ENCODE data around the gene MAP6.

Gene MAP6

DNA sequence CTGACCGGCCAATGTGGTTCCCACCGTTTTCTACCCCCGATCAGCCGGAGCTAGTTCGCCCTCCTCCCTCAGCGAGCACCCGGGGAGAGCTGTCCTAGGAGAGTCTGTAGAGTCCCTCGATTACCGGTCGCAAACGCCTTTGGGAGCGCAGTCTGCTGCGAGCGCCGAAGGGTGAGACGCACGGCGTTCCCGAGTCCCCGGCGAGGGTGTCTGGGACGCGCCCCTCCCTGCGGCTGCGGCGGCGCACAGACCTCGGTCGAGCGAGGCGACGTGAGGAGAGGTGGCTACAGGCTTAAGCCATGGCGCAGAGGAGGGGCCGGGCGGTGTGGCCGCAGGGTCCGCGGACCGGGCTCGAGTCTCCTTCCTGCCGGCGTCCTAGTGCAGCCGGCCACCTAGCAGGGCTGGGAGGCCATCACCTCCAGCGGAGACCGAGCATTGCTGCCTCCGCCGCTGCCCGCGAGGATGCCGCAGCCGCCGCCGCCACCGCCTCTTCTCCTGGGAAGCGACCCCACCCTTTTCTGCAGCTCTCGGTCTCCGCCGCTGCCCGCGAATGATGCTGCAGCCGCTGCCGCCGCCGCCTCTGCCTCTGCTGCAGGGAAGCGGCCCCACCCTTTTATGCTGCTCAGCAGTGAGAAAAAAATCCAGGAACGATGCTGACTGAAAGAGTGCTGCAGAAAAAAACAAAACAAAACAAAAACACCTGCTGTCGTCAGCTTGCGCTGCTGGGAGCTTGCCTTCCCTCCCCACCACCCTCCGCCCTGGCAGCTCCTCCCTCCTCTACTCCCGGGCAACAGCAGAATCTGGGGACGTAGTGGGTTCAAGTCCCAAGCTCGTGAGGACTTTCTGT is at the start of gene MAP6:
MAP6 (minus strand) TSS at position 588 of the 847 bp plus-strand sequence. CDS start 669 bp downstream, outside the sequence.
- TF ChIP-seq CTCF (IDR thresholded peaks at IDR 0.05; ENCODE audit: poor library complexity, severe bottlenecking), result no peak
- ATAC-seq (ENCODE audit: low read depth) (peak; percentile 68), DNase-seq (ENCODE audit: low spot score) (no peak)
- no peaks in the 10 kb centered on the region for H3K36me3 ChIP-seq (ENCODE audit: low read depth)
- no peaks in the 10 kb centered on the region for H3K9me3 ChIP-seq (ENCODE audit: severe bottlenecking)
- peaks cover 30% of the 10 kb centered on the region for H3K27me3 ChIP-seq (ENCODE audit: insufficient read depth, poor library complexity, severe bottlenecking)
- no peaks in the 10 kb centered on the region for H3K4me1 ChIP-seq (ENCODE audit: insufficient read depth, poor library complexity, severe bottlenecking)
- peak within 1 kb of the TSS; percentile 31 for H3K4me3 ChIP-seq (ENCODE audit: severe bottlenecking)
- no peak within 1 kb of the TSS for H3K27ac ChIP-seq (ENCODE audit: poor library complexity, severe bottlenecking)

DNA sequence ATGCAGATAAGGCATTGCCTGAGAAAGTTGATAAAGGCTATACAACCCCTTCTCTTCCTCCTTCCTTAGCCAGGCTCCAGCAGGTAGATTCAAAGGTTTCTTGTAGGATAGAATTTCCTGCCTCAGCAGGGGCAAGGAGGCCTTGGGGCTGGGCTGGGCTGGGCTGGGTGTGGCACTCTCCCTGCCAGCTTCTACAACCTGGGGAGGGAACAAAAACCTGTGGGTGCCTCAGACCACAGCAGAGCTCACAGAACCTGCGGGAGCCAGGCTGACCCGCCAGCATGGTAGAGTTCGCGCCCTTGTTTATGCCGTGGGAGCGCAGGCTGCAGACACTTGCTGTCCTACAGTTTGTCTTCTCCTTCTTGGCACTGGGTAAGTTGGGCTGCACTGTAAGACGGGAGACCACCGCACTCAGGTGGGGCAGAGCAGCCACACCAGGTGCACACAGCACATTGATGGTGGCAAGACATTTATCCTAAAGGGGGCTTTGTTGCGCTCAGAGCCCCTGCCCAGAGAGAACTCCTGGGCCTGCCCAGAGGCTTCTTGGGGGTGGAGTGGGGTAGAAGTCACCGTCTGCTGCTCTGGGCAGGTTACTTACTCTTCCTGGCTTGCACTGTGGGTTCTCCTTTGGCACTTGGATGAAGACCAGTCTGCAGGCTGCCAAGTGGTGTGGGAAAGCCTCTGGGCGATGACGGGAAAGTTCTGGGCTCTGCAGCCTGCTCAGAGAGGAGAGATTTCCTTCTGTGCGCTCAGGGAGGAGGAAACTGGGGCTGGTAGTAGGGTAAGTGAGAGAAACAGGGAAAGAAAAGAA is 49.0 kb upstream of the MAP6 start, which contains the start of gene MOGAT2:
MOGAT2 (plus strand) TSS at position 231 of the 811 bp plus-strand sequence; CDS start at position 282, 51 bp downstream.
- Histone ChIP-seq H3K4me1 (ENCODE audit: insufficient read depth, poor library complexity, severe bottlenecking) (no peaks in the 10 kb centered on the region), H3K27me3 (ENCODE audit: insufficient read depth, poor library complexity, severe bottlenecking) (no peaks in the 10 kb centered on the region), H3K9me3 (ENCODE audit: severe bottlenecking) (no peaks in the 10 kb centered on the region), H3K36me3 (ENCODE audit: low read depth) (no peaks in the 10 kb centered on the region), H3K4me3 (ENCODE audit: severe bottlenecking) (no peak within 1 kb of the TSS), H3K27ac (ENCODE audit: poor library complexity, severe bottlenecking) (no peak within 1 kb of the TSS)
- DNase-seq (ENCODE audit: low spot score) (no peak), ATAC-seq (ENCODE audit: low read depth) (no peak)
- no peak for TF ChIP-seq CTCF (IDR thresholded peaks at IDR 0.05; ENCODE audit: poor library complexity, severe bottlenecking)

- Histone ChIP-seq H3K27ac (ENCODE audit: poor library complexity, severe bottlenecking) (no peak overlapping the region), H3K9me3 (ENCODE audit: severe bottlenecking) (no peaks in the 10 kb centered on the region), H3K27me3 (ENCODE audit: insufficient read depth, poor library complexity, severe bottlenecking) (no peaks in the 10 kb centered on the region), H3K4me3 (ENCODE audit: severe bottlenecking) (no peak overlapping the region), H3K4me1 (ENCODE audit: insufficient read depth, poor library complexity, severe bottlenecking) (no peaks in the 10 kb centered on the region), H3K36me3 (ENCODE audit: low read depth) (no peaks in the 10 kb centered on the region)
- DNase-seq (ENCODE audit: low spot score), result no peak
- ATAC-seq (ENCODE audit: low read depth), result no peak
- TF ChIP-seq CTCF (IDR thresholded peaks at IDR 0.05; ENCODE audit: poor library complexity, severe bottlenecking), result no peak
Observed at GRCh38 chr11:75716659-75717058, 47.8 kb upstream of the MAP6 start.

DNA sequence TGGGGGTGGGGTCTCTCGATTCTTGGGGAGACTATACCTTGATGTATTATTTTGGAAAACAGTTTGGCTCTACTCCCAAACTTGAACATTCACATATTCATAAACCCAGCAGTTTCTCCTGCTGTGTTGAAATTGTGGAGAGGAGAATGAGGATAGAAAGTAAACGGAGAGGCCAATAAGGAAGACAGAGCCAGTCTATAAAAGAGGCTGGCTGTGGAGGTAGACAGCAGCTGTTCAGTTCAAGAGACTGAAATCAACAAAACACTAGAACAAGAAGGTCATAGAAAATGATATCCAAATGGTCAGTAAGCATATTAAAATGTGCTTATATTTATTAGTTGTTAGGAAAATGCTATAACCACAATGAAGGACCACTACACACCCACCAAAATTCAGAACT is 46.9 kb upstream of the MAP6 start:
- H3K4me1 ChIP-seq (ENCODE audit: insufficient read depth, poor library complexity, severe bottlenecking), result no peaks in the 10 kb centered on the region
- no peak for TF ChIP-seq CTCF (IDR thresholded peaks at IDR 0.05; ENCODE audit: poor library complexity, severe bottlenecking)
- DNase-seq (ENCODE audit: low spot score) (no peak), ATAC-seq (ENCODE audit: low read depth) (no peak)
- H3K9me3 ChIP-seq (ENCODE audit: severe bottlenecking), result no peaks in the 10 kb centered on the region
- no peak overlapping the region for H3K27ac ChIP-seq (ENCODE audit: poor library complexity, severe bottlenecking)
- H3K36me3 ChIP-seq (ENCODE audit: low read depth), result no peaks in the 10 kb centered on the region
- H3K4me3 ChIP-seq (ENCODE audit: severe bottlenecking), result no peak overlapping the region
- H3K27me3 ChIP-seq (ENCODE audit: insufficient read depth, poor library complexity, severe bottlenecking), result no peaks in the 10 kb centered on the region
